Choroid plexus epithelial cell (primary cell): ENCODE results near the gene CNGA2.

Experiments used
- DNase-seq: peaks from one replicate; pipeline ENCODE4 v3.0.0-alpha.2; 2010; ENCODE audit warnings: low read depth
- H3K4me3 ChIP-seq: 2 replicates; pipeline ENCODE4 v1.5.1; 2011; ENCODE audit warnings: low read depth, mild to moderate bottlenecking, control low read depth, low read length, moderate library complexity
- TF ChIP-seq, protein P1 (sequence below): conservative IDR thresholded peaks from 2 replicates; pipeline ENCODE4 v1.5.1; 2011; ENCODE audit warnings: low read depth, mild to moderate bottlenecking, control low read depth, inconsistent platforms, low read length, moderate library complexity

Gene CNGA2

DNA sequence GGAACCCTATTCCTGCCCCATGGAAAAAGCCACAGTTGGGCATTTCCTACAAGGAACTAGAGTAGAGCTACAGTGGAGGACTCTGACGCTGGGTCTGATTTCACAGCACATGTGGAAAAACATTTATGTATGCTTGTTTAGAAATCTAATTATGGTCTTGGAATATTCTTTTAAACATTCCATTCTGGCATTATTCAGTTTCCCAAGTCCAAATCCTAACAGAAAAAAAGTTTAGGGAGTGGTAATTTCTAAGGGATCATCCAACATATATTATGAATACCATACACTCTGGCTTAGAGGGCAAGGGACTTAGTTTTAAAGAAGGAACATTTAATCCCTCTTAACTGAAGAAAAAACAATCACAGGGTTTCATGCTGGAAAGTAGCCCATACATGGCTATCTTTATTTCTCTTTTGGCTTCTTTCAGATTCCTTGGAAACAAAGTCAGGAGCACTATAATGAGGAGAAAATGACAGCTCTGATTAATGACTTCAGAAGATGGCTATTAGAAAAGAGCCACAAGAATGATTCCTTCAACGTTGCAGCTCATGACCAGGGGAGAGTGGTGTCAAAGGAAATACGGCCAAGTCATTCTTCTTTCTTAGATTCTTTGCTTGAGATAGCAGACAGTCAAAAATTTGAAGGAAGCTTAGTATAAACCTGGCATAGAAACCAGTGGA is 56.1 kb downstream of the CNGA2 start:
- DNase-seq, result peak; percentile 5
- TF ChIP-seq, protein P1, sequence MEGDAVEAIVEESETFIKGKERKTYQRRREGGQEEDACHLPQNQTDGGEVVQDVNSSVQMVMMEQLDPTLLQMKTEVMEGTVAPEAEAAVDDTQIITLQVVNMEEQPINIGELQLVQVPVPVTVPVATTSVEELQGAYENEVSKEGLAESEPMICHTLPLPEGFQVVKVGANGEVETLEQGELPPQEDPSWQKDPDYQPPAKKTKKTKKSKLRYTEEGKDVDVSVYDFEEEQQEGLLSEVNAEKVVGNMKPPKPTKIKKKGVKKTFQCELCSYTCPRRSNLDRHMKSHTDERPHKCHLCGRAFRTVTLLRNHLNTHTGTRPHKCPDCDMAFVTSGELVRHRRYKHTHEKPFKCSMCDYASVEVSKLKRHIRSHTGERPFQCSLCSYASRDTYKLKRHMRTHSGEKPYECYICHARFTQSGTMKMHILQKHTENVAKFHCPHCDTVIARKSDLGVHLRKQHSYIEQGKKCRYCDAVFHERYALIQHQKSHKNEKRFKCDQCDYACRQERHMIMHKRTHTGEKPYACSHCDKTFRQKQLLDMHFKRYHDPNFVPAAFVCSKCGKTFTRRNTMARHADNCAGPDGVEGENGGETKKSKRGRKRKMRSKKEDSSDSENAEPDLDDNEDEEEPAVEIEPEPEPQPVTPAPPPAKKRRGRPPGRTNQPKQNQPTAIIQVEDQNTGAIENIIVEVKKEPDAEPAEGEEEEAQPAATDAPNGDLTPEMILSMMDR, result no peak
- H3K4me3 ChIP-seq, result no peak overlapping the region

- H3K4me3 ChIP-seq, result no peak overlapping the region
- TF ChIP-seq, protein P1, result no peak
- no peak for DNase-seq
Observed at GRCh38 chrX:151791961-151792360, 57.4 kb downstream of the CNGA2 start.

- TF ChIP-seq, protein P1, result no peak
- no peak overlapping the region for H3K4me3 ChIP-seq
- DNase-seq, result no peak
Observed at GRCh38 chrX:151792505-151792904, 58.0 kb downstream of the CNGA2 start.

- DNase-seq, result no peak
- TF ChIP-seq, protein P1, result no peak
- no peak overlapping the region for H3K4me3 ChIP-seq
Observed at GRCh38 chrX:151793886-151794285, 59.3 kb downstream of the CNGA2 start.
